Measurements from ENCODE around the gene ADGRG3. TPM values are rescaled to one million over a fixed set of nuclear protein-coding genes. Genes with fewer than 3 reads are reported as not detected.

Gene ADGRG3
- total and polyA plus RNA-seq, 10 of the 15 experiments (the other 5 are each of a cell fraction or from before 2014, with no cell fraction given): 0.10 to 0.11 (median 0.10) TPM; not detected in 7

- intact Hi-C loops (cut with micrococcal nuclease; ENCODE audit: unreplicated experiment): no loop called here
- in situ Hi-C loops (cut with MboI): no loop called here
- no peak overlapping the region for H3K9ac ChIP-seq (ENCODE audit: control insufficient read depth, insufficient read depth, low read length)
- TF ChIP-seq GABPA (IDR thresholded peaks at IDR 0.05; ENCODE audit: low read depth) (no peak), SPI1 (IDR thresholded peaks at IDR 0.05; ENCODE audit: borderline replicate concordance, insufficient read depth, low read depth, low read length) (no peak), E2F8 (IDR thresholded peaks at IDR 0.05; ENCODE audit: low read depth, partially characterized antibody) (no peak), RCOR1 (conservative IDR thresholded peaks at IDR 0.05; ENCODE audit: low read depth, low read length) (no peak), CBX5 (IDR thresholded peaks at IDR 0.05; ENCODE audit: low read depth) (no peak), PAX8 (IDR thresholded peaks at IDR 0.05) (no peak), EZH2 (IDR thresholded peaks at IDR 0.05; ENCODE audit: borderline replicate concordance, control insufficient read depth, low read depth, low read length) (no peak), NR2C2 (IDR thresholded peaks at IDR 0.05; ENCODE audit: borderline replicate concordance, control insufficient read depth, insufficient read length, low read depth) (no peak), ZNF384 (IDR thresholded peaks at IDR 0.05; ENCODE audit: borderline replicate concordance, low read depth, low read length) (no peak), NKRF (conservative IDR thresholded peaks at IDR 0.05) (no peak), CUX1 (IDR thresholded peaks at IDR 0.05; ENCODE audit: insufficient replicate concordance, low read depth, low read length) (no peak), STAT1 (conservative IDR thresholded peaks at IDR 0.05) (no peak)
Observed at GRCh38 chr16:57667048-57667525, 1.0 kb upstream of the ADGRG3 start.

More at GRCh38 chr16:57667048-57667525, 1.0 kb upstream of the ADGRG3 start:
- no peaks in the 10 kb centered on the region for H3K79me2 ChIP-seq (ENCODE audit: control insufficient read depth, insufficient read depth, low read length)
- no peak overlapping the region for H3K27ac ChIP-seq (ENCODE audit: control insufficient read depth, insufficient read depth)
- ChIA-PET SMC1A (ENCODE audit: uncharacterized antibody, unreplicated experiment) (no interaction called here), CTCF (no interaction called here), RAD21 (ENCODE audit: unreplicated experiment) (no interaction called here), POLR2A (no interaction called here)
- H3K9me3 ChIP-seq (replicated peaks; ENCODE audit: control insufficient read depth, insufficient read depth, low read length): no peaks in the 10 kb centered on the region
- WGBS (ENCODE audit: insufficient coverage, insufficient replicate concordance, low lambda C conversion rate, missing lambda C conversion rate): 4% methylated on average over 5 of the region's 5 CpGs
- FAIRE-seq: no peak
- no TSS peak for BruUV-seq (replicated peaks)
- DNase-seq (ENCODE audit: low read depth, low spot score): no peak
- peaks cover 3 to 4% of the 10 kb centered on the region in 2 experiments; a peak in 3 of 4 replicates for H3K27me3 ChIP-seq (replicated peaks in 1 of 2; ENCODE audit: control insufficient read depth in 2 of 2, insufficient read depth in 2 of 2, low read length in 1 of 2)
- H4K20me1 ChIP-seq (ENCODE audit: control insufficient read depth, insufficient read depth): no peaks in the 10 kb centered on the region
- no peak overlapping the region for H3K4me3 ChIP-seq
- no peaks in the 10 kb centered on the region for H3K36me3 ChIP-seq (ENCODE audit: control insufficient read depth in 2 of 2, insufficient read depth in 2 of 2, low read length in 1 of 2)
- H3K4me1 ChIP-seq (ENCODE audit: control insufficient read depth, insufficient read depth, low read length): no peaks in the 10 kb centered on the region
- H2AFZ ChIP-seq (ENCODE audit: control insufficient read depth, low read depth, low read length): no peak overlapping the region
- no peak overlapping the region for H3K4me2 ChIP-seq (ENCODE audit: control insufficient read depth, insufficient read depth)
- no peak; the same call in 2 of the 3 replicates for ATAC-seq
